ENCODE measurements around the gene ADM.

The ADM gene

DNA sequence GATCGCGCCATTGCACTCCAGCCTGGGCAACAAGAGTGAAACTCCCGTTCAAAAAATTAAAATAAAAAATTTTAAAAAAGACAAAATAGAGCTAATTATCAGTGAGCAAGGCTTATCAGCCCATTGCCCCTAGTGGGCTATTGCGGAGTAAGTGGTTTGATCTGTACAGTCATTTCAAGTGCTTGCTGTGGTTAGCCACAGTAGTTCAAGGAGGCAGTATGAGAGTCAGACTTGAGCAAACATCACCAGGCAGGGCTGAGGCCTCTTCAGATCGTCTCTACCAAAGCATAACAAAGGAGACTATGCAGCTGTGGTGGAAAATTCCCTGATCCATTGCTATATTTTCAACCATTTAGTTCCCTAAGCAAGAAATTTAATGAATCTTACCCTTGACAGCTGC lies 6.5 kb upstream of the ADM start:
- DNase-seq (ENCODE audit: low read depth): peak; percentile 90

GRCh38 chr11:10301656-10302358 lies 3.1 kb upstream of the ADM start:
- TF ChIP-seq, protein P1, sequence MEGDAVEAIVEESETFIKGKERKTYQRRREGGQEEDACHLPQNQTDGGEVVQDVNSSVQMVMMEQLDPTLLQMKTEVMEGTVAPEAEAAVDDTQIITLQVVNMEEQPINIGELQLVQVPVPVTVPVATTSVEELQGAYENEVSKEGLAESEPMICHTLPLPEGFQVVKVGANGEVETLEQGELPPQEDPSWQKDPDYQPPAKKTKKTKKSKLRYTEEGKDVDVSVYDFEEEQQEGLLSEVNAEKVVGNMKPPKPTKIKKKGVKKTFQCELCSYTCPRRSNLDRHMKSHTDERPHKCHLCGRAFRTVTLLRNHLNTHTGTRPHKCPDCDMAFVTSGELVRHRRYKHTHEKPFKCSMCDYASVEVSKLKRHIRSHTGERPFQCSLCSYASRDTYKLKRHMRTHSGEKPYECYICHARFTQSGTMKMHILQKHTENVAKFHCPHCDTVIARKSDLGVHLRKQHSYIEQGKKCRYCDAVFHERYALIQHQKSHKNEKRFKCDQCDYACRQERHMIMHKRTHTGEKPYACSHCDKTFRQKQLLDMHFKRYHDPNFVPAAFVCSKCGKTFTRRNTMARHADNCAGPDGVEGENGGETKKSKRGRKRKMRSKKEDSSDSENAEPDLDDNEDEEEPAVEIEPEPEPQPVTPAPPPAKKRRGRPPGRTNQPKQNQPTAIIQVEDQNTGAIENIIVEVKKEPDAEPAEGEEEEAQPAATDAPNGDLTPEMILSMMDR (conservative IDR thresholded peaks at IDR 0.05; ENCODE audit: control insufficient read depth, insufficient read depth, low read depth, low read length): no peak
- H3K4me3 ChIP-seq (ENCODE audit: control insufficient read depth, low read depth, low read length): peak overlapping the region; percentile 98
- DNase-seq (ENCODE audit: low read depth): peak; percentile 92

More for the DNA sequence above, 6.5 kb upstream of the ADM start:
- TF ChIP-seq, protein P1 (conservative IDR thresholded peaks at IDR 0.05; ENCODE audit: control insufficient read depth, insufficient read depth, low read depth, low read length): peak; percentile 51
- no peak overlapping the region for H3K4me3 ChIP-seq (ENCODE audit: control insufficient read depth, low read depth, low read length)

GRCh38 chr11:10302359-10302743 lies 2.5 kb upstream of the ADM start:
- peak overlapping the region; percentile 98 for H3K4me3 ChIP-seq (ENCODE audit: control insufficient read depth, low read depth, low read length)
- no peak for DNase-seq (ENCODE audit: low read depth)
- TF ChIP-seq, protein P1 (conservative IDR thresholded peaks at IDR 0.05; ENCODE audit: control insufficient read depth, insufficient read depth, low read depth, low read length): no peak

DNA sequence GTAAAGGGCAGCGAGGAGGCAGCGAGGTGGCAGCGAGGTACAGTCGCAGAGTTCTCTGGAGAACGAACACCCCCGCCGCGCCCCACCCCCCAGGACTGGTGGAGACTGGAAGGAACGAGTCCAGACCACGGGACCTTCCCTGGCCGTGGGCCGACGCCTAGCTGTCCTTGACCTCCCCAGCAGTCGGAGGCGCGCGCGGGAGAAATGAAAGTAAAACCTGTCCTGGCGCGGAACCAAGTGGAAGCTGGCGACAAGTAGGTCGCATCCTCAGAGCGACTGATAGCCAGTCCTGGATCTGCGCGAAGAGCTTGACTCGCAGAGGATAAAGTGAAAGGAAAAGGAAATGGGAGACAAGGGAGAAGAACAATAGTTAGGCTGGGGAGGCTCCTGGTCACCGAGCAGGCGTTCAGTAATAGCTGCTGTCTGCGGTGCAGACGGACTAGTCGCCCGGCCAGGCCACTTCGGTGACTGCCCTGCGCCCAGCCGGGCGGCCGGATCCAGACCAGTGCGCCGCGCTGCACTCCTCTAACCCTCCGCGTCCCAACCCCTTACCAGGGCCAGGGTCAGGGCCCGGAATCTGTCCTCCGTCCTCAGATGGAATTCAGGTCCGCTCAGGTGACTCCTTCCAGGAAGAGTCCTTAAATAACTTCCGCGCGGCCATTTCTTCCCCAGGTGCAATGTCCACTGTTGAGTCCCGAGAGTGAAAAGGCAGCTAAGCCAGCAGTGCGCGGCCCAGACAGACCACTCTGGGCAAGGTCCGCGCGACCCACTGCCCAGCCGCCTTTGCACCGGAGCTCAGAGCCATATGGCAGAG lies 1.9 kb upstream of the ADM start:
- DNase-seq (ENCODE audit: low read depth): peak; percentile 67
- TF ChIP-seq, protein P1 (conservative IDR thresholded peaks at IDR 0.05; ENCODE audit: control insufficient read depth, insufficient read depth, low read depth, low read length): no peak
- H3K4me3 ChIP-seq (ENCODE audit: control insufficient read depth, low read depth, low read length): peak overlapping the region; percentile 98

- TF ChIP-seq, protein P1 (conservative IDR thresholded peaks at IDR 0.05; ENCODE audit: control insufficient read depth, insufficient read depth, low read depth, low read length): no peak
- peak; percentile 59 for DNase-seq (ENCODE audit: low read depth)
Measured at GRCh38 chr11:10303558-10304363, 1.1 kb upstream of the ADM start.

GRCh38 chr11:10305262-10305963 lies 540 bp downstream of the ADM start:
- DNase-seq (ENCODE audit: low read depth): no peak
- TF ChIP-seq, protein P1 (conservative IDR thresholded peaks at IDR 0.05; ENCODE audit: control insufficient read depth, insufficient read depth, low read depth, low read length): no peak
- peak overlapping the region; percentile 98 for H3K4me3 ChIP-seq (ENCODE audit: control insufficient read depth, low read depth, low read length)

More at GRCh38 chr11:10303558-10304363, 1.1 kb upstream of the ADM start:
- H3K4me3 ChIP-seq (ENCODE audit: control insufficient read depth, low read depth, low read length): peak overlapping the region; percentile 98
